DMS79 treated with DMSO at 0.1 percent for 48 hours (cell line): ENCODE data around the gene EDN1.
"Not testable (repeated sequence)": the region's sequence is repeated elsewhere in the genome, so short reads cannot be mapped to it uniquely, and the experiment has no call there.

Experiments
- DNase-seq: peaks from one replicate; lab custom pipeline; 2025; lab: John Stamatoyannopoulos, UW

EDN1 gene

DNA sequence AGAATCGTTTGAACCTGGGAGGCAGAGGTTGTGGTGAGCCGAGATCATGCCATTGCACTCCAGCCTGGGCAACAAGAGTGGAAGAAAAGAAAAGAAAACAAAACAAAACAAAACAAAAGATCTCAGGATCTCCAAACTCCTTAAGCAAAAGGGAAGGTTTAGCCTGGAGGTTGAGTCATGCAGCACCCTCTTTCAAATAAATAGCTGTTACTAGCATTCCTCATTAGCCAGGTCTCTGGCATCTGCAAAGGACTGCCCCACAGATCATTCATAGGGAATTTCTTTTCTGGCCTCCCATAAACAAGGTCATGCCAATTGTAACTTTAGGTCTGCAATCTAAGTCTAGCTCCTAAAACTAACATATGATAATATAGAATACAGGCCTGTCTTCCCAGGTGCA, 37.2 kb downstream of the EDN1 start:
- DNase-seq, result no peak

DNA sequence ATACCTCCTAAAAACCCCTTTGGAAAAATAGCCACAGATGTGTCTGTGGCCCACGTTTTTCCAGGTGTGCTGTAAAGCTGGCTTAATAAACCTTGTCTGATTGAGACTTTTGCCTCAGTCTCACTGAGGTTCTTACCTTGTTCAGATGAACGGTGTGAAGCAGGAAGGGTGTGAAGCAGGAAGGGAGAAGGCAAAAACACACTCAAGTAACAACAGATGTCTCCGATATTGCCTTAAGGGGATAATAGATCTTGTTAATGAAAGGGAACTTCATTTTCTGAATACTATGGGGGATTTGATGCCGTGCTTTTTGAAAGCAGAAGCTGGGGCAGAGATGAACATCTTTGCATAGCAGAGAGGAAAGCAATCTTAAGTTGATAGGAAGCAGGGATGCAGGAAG, 37.8 kb downstream of the EDN1 start:
- DNase-seq, result no peak

DNA sequence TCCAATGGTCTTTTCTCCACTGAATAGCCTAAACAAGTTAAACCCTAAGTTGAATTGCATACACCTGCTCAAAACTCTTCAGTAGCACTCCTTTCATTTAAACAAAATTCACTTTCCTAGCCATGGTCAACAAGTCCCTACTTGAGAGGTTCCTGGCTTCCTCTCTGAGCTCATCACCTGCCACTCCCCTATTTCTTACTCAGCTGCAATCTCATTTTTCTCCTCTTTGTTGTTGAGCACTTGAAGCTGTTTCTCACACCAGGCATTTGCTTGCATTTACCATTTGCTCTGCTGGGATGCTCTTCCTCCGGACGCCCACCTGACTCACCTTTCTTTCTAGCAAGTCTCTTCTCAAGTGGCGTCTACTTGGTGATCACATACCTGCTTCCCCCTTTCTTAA, 38.5 kb downstream of the EDN1 start:
- DNase-seq, result no peak

DNA sequence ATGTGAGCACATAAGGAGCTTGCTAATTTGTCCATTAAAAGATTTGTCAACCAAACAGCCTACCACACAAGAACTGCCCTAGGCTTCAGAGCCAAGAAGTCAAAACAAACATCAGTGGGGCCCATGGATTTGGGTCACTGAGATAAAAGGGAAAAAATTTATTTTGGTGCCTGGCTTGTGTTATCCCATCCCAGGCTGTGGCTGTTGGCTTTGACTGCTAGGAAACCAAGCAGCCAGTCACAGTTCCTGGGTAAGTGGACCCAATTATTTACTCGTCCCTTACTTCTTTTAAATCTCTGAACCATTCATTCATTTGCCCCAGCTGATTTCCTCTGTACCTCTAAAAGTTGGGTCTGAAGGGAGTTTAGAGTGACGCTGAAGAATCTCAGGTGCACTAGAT, 41.3 kb downstream of the EDN1 start:
- no peak for DNase-seq

DNA sequence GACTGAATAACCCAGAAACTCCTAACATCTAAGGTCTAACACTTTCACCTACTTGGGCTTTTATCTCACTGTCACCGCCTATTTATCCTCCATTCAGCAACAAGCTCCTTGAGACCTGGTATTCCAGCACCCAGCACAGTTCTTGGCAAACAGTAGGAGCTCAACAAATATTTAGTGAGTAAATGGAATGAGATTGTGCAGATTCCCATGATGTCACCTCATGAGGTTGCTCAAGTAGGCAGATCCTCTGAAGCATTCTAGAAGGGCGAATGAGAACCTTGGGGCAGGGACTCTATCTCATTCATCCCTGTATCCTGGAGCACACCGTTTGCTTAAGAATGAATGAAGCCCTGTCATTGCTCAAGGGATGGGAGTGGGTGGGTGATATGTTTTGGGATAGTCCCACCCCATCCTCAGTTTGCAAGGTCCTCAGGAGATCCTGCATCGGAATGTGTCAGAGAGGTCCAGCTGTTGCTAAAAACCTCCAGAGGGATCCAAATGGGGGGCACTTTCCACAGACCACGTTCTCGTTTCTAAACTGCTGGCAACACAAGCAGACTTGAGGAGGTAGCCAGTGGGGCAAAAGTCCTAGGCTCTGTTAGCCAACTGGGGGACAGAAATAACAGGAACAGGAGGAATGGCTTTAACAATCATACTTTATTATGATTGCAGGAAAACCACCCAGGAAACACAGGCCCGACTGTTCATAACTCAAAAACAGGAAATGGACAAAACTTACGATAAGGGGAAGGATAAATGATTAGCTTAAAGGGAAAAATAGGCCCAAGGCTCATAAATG, 42.0 kb downstream of the EDN1 start:
- no peak for DNase-seq

DNA sequence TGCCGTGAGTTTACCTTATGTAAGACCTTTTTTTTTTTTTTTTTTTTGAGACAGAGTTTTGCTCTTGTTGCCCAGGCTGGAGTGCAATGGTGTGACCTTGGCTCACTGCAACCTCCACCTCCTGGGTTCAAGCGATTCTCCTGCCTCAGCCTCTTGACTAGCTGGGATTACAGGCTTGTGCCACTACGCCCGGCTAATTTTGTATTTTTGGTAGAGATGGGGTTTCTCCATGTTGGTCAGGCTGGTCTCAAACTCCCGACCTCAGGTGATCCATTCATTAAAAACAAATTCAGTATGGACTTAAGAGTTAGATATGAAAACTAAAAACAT, 42.6 kb downstream of the EDN1 start:
- DNase-seq, result not testable (repeated sequence)

DNA sequence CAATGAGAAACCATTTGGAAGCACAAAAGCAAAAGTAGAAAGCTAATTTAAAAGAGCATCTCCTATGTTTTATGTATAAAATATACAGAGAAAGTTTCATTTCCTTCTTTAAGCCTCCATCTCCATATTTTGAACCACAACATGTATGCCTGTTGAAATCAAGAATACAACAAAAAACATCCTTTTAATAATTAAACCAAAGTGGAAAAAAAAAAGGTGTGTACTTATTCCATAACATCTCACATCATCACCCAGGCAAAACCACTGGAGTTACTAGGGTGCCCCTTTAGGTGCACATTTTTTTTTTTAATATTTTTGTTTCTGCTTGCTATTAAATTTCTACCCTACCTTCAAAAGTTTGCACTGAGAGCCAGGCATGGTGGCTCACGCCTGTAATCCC, 43.0 kb downstream of the EDN1 start:
- no peak for DNase-seq

DNA sequence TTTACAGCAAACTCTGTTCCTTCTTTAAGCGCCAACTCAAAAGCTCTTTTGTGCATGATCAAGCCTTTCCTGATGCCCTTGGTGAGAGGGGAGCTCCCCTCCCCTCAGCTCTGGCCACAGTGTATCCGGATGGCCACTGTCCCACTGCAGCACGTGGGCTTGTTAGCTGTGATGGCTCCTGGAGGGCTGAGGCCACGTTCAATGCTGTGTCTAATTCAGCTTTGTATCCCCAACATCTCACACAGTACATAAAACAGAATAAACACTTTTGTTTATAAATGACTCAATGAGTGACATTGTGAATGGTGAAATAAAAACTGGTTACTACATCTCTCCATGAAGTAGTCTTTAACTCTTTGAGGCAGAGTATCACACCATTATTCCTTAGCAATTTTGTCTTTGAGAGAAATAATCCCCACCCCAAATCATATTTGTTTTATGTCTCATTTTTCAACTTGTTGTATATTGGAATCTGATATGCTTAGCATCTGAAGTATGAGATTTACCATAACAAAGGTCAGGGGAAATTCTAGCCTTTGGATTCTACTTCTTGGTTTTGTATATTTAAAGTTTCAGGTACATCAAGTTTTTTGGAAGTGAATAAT, 44.5 kb downstream of the EDN1 start:
- DNase-seq, result no peak

DNA sequence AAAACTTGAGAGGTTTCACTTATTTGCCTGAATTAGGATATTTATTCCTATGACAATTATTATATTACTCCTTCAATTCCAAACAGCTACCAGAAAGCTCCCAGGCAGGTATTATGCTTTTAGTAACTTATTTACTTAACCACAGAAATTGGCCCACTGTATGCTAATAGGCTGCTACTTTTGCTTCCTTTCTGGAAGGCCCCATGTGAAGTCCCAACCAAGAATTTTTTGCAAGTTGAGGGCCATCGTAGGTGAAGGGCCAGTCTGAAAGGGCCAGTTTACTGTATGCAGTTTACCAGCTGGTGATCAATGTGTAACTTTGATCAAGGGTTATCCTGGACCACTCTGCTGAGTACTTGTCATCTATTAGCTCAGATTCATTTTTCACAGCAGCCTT, 45.0 kb downstream of the EDN1 start:
- DNase-seq, result no peak

DNA sequence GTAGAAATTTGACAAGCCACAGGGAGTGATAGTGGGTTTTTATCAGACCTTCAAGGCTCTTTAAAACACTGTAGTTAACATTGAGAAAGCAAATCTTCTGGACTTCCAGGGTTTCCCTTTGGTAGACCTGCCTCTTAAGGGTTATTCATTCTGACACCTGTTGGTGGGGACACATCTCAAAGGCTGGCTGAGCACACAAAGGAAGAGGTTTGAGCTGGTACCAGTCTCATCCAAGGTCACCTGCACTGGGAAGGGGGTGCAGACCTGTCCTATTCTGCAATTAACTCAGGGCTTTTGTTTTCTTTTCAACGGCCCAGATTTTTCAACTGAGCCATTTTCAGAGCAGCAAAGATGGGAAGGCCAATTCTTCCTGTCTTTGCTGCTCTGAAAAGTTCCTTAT, 45.6 kb downstream of the EDN1 start:
- DNase-seq, result no peak

DNA sequence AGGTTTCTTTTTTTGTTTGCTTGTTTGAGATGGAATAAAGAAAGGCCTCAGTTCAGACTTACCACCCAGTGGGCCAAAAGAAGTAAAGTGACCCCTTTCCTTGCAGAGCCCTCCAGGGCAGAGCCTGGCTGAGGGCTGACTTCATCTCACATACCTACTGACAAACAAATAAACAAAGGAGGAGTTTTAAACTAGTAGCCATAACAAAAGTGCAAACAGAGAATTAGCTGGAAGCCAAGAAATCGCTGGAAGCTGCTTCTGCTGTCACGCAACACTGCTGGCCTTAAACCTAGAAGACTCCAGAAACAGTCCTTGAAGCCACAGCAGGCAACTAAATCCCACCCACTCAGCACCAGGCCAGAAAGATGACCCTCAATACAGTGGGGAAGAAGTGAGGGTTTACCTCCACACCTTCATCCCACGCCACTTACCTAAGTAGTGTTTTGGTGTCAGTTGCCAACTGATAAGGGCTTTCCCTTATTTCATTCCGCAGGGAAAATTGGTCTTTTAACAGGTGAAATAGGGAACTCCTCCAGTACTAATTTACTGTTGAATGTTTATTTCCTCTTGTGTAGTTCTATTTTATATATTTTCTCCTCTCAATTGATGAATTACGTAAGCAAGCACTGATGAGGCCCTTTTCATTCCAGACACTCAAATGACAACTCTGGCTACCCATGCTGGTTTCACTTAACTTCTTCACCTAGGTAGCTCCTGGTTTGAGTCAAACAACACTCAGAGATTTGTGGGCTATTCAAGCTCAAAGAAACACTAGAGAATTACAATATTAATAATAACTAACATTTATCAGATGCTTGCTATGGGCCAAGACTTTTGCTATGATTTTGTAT, 46.2 kb downstream of the EDN1 start:
- no peak for DNase-seq

DNA sequence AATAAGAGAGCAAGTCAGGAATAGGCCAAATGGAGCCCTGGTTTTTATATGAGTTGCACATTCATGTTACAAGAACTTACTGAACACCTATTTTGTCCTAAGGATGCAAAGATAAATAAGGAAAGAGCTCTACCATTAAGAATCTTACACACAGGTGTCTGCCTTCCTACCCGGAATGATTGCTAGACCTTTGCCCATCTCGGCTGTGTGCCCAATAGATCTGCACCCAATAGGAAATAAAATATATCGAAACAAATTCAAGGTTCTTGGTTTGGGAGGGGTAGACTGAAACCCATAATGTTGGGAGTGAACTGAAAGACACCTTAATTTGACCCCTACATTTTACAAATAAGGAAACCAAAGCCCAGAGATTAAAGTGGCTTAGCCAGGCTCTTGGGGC, 48.9 kb downstream of the EDN1 start:
- no peak for DNase-seq

DNA sequence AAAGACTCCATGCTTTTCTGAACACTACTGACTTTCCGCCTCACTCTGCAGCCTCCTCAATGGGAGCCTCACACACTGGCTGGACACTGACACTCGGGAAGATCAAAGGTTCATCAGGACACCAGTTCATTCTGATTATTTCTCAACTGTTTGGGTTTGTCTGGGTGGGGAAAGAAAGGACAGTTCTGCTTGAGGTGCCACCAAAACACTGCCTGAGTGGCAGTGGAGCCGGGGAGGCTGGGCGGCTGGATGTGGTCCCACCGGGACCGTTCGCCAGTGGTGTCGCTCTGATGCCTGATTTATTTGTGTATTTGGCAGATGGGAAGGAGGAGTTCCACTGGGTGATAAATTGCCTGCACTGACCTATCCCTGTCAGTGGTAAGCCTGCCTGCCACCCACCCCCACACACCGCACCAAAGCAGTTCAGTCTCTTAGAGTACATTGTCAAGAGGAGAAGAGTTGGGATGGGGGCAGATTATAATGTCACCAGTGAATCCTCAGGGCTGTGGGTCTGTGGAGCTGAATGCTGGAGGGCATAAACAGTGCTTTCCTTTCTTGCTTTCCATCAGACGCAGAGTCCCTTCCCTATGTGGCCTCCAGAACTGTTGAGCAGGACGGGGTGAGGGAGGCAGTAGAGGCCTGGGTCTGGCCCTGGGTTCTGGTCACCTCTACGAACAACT, 49.8 kb downstream of the EDN1 start:
- no peak for DNase-seq

DNA sequence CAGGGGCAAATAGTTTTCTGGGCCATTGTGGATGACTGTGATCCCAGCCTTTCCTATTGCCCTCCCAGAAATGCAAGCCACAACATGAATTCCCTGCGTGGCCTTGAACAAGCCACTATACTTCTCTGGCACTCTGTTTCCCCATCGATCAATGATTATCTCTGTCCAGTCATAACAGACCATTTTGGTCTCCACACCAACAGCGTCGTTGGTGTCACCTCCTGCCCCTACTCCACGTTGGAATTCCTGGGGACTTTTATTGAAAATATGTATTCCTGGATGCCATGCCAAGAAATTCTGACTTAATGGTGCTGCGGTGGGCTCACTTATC, 50.3 kb downstream of the EDN1 start:
- no peak for DNase-seq

DNA sequence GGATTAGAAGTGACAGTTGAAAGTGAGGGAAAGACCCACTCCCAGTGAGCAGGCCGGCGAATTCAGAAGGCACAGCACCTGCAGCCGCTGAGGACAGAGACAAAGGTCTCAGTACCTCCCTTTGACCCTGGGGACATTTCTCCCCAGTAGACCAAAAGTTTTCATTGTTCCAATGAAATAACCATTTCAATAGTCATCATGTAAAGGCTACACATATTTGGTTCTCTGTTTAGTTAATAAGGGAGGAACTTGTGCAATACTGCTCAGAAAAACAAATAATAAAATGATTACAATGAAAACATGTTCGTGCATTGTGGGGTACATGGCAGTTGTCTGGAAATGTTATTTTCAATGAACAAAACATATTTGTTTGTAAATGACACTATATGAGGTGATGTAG, 52.5 kb downstream of the EDN1 start:
- DNase-seq, result no peak

DNA sequence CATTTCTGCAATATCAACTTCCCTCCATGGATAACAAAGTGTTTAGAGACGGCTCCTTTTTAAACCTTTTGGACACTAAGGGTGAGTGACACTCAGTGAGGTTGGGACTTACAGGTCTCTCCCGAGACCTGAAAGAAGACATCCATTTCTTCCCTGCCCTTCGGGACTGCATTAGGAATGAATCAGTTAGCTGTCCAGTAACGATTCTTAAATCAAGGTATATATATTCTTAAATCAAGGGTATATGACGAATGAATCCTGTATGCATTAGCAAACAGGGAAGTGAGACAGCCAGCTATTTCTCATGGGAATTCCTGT, 52.9 kb downstream of the EDN1 start:
- no peak for DNase-seq

DNA sequence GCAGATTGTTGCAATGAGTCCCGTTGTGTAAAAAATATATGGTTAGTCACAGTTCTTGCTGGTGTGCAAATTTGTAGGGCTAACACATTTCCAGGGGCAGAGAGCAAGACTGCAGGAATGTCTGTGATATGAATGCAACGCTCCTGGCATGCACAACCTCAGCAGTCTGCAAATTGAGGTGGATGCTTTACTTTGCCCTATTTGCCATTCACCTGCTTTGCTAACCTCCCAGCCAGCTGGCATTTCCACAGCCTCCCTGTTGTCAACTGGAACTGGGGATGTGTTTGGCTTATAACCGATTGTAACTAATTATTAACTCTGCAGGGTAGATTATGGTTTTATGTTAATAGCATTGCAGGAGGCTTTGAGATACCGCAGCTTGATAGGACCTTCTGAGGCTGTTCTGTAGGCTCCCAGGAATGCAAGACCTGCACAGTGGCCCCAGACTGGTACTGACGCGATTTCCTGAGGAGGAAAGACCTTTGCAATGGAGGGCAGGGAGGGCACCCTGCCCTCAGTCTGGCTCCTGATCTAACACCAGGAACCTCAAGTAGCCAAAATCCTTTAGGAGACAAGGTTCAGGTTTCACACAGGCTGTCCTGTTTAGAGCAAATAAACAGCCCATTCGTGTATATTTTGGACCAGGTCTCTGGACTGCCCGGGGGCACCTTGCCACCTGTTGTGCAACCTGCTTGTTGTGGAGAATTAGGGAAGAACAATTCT, 53.4 kb downstream of the EDN1 start:
- no peak for DNase-seq

DNA sequence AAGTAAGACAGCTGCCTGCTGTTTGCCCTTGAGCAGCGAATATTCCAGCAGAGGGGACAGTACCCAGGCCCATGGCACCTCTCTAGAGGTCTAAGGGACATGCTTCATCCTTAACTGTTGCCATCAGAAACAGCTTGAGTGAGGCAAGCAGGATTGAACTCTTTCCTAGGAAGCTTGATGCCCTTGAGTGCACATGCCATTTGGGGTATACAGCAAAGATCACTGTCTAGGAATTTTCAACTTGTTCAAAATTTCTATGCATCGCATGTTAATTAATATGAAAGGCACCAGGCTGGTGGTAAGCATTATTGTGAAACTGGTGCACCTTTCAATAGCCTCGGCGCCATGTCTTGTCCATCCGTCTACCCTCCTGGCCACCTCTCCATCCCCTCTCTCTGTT, 54.1 kb downstream of the EDN1 start:
- DNase-seq, result no peak

DNA sequence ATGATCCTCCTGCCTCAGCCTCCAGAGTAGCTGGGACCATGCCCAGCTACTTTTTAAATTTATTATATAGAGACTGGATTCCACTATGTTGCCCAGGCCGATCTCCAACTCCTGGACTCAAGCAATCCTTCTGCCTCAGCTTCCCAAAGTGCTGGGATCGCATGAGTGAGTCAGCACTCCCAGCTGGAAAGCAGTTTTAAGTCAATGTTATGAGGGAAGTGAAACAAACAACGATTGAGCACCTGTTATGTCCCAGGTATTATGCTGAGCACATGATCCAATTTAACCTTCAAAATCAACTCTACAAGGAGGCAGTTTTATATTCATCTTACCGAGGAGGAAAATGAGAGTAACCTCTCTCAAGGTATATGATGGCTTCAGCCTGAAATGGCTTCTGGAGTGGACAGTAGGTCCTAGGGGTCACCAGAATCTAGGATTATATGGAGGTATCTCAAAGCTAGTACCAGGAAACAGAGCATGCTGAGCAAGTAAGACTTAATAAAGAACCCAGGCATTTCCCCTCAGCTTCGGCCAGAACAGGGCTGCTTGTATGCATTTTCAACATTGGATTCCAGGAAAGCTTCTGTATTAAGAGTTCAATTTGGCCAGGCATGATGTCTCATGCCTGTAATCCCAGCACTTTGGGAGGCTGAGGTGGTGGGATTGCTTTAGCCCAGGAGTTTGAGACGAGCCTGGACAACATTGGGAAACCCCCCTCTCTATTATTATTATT, 55.0 kb downstream of the EDN1 start:
- no peak for DNase-seq

DNA sequence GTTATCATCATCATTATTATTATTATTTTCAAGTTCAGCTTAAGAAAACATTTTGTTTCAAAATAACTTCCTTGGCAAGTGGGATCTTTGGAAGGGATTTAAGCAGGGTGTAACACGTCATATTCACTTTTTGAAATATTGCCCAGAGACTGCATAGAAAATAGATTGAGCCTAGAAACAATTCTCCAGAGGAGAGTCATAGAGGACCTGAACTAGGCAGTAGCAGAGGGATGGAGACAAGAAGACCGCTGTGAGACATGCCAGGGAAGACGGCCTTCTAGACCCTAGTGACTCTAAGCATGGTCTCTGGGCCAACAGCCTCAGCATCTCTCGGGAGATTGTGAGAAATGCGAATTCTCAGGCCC, 55.5 kb downstream of the EDN1 start:
- DNase-seq, result no peak
